HG03066 (cell line): ENCODE results near the gene WDR87.
A peak's percentile ranks its signal among the peaks of the same experiment; 100 is the strongest.
"Not testable (repeated sequence)": the region's sequence is repeated elsewhere in the genome, so short reads cannot be mapped to it uniquely, and the experiment has no call there.

Experiments
- ATAC-seq: cut with Tn5 transposase; IDR thresholded peaks from one replicate; pipeline ENCODE4 v1.9.1; 2021; ENCODE audit warnings: low read depth; ENCODE audit not compliant: unreplicated experiment

The WDR87 gene

GRCh38 chr19:37931881-37932655, 25.7 kb upstream of the WDR87 start:
- no peak for ATAC-seq

DNA sequence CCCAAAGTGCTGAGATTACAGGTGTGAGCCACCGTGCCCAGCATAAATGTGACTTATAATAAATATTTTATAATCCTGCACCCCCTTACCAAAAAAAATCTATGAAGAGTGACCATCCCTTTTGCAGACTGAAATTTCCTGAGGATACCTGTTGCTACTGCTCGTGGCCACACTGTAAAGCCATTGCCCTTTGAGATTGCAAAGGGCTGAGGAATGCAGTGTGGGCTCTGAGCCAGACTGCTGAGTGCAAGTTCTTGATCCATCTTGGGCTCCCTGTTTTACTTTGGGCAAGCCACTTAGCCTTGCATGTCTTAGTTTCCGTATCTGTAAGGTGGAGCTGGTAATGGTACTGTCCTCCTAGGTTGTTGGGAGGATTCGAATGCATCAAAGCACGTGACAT, 24.0 kb upstream of the WDR87 start:
- no peak for ATAC-seq

GRCh38 chr19:37929355-37929923, 23.0 kb upstream of the WDR87 start:
- ATAC-seq: no peak

- peak; percentile 43 for ATAC-seq
Measured at GRCh38 chr19:37928527-37929286, 22.3 kb upstream of the WDR87 start.

GRCh38 chr19:37926711-37927110, 20.3 kb upstream of the WDR87 start:
- no peak for ATAC-seq

- ATAC-seq: no peak
Measured at GRCh38 chr19:37926255-37926654, 19.9 kb upstream of the WDR87 start.

- ATAC-seq: no peak
Measured at GRCh38 chr19:37925212-37925611, 18.8 kb upstream of the WDR87 start.

DNA sequence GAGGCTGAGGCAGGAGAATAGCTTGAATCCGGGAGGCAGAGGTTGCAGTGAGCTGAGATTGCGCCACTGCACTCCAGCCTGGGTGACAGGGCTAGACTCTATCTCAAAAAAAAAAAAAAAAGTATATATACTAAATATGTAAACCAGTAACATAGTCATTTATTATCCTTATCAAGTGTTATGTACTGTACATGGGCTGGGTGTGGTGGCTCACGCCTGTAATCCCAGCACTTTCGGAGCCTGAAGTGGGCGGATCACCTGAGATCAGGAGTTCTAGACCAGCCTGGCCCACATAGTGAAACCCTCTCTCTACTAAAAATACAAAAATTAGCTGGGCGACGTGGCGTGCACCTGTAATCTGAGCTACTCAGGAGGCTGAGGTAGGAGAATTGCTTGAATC, 18.2 kb upstream of the WDR87 start:
- ATAC-seq: not testable (repeated sequence)

GRCh38 chr19:37920591-37921450, 14.4 kb upstream of the WDR87 start:
- no peak for ATAC-seq

DNA sequence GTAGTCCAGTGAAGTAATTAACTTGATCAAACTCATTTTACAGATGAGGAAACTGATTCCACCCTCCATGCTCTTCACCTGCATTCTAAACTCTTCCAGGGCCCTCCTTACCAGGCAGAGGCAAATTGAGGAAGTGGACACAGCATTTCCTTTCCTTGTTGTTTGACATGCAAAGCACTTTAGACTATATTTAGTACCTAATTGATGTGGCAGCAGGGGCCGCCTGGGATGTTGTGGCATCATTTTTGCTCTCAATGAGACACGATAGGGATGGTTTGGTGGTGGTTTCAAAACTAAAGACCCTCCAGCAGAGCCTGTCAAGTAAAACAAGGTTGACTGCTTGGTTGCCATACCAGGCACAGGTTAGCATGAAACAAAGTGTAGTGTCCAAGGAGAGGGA, 8.5 kb upstream of the WDR87 start:
- no peak for ATAC-seq

DNA sequence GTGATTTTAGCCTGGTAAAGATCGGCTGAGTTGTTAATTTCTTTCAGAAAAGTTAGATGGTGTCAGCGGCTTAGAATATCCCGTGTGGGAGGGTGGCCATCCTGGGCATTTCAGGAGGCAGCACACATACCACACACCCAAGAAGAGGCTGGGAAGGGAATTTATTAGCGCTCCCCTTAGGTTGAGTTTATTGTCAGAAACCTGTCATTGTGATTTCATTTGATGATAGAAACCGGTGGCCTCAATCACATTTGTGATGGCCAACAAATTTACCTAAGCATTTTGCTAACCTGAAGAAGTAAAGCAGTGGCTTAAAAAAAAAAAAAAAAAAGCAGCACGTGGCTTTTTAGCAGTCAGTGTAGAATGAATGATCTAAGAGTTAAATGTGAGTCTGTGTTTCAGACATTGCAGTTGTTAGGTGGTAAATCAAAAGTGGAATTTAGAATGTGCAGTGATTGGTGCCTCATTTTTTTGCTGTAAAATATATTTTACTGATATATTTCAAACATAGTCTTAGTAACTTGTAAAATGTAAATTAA, 3.3 kb upstream of the WDR87 start:
- ATAC-seq: no peak

- ATAC-seq: no peak
Measured at GRCh38 chr19:37907735-37908455, 1.5 kb upstream of the WDR87 start.

DNA sequence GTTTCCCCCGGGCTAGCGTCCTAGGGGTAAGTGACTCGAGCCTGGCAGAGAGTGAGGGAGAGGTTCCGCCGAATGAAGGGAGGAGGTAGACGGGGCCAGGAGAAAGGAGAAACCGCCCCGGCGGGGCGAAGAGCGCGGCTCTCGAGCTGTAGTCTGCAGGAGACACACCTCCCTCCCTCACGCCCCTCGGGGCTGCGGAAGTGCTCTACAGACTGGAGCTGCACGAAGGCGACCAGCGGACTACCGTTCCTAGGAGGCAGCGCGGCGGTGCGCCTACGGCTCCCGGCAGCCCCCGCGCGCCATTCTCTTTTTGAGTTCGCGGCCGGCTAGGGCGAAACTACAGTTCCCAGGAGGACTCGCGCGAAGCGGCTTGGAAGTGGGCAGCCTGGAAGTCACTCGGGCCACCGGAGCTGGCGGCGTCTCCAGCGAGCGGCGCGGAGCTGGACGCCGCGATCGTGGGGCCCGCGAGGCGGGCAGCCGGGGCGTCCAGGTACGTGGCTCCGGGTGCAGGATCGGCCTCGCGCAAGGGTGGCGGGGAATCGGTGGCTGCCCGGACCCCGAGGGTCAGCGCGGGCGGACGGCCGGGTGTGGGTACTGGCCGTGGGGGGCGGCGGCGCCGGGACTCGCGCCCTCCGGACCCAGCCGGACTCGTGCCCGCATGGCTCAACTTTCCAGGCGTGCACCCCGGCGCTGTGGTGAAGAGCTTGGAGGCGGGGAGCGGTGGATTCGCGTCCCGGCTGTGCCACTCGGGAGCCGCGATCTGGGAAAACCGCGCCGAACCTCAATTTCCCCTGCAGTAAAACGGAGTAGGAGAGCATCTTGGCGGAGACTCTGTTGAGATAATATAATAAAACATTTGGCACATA, 708 bp upstream of the WDR87 start, which contains the start of gene SIPA1L3:
SIPA1L3 (plus strand) TSS at position 340 of the 866 bp plus-strand sequence. CDS start 174,358 bp downstream, outside the sequence.
- peak; percentile 92 for ATAC-seq

- ATAC-seq: no peak
Measured at GRCh38 chr19:37903096-37903495, 3.3 kb downstream of the WDR87 start.

GRCh38 chr19:37902668-37903067, 3.7 kb downstream of the WDR87 start:
- ATAC-seq: no peak

GRCh38 chr19:37899966-37900365, 6.4 kb downstream of the WDR87 start:
- no peak for ATAC-seq

GRCh38 chr19:37899453-37899852, 6.9 kb downstream of the WDR87 start:
- ATAC-seq: no peak

DNA sequence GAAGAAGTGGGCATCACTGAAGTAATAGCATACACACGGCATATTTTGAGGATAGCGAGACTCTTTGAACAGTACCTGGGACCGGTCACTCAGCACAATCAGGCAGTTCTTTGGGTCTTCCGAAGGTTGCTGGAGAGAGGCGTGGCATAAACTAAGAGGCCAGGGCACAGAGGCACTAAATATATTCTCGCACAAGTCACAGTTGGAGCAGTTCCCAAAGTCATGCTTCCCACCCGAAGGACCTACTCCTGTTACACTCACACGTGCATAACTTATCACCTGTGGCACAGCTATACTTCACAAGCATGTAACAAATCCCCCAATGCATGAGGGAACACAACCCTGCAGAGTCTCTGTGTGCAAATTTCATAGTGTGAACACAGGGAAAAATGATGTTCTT, 10.2 kb downstream of the WDR87 start:
- ATAC-seq: no peak
